Measurements from ENCODE around the gene SHTN1.

DNA sequence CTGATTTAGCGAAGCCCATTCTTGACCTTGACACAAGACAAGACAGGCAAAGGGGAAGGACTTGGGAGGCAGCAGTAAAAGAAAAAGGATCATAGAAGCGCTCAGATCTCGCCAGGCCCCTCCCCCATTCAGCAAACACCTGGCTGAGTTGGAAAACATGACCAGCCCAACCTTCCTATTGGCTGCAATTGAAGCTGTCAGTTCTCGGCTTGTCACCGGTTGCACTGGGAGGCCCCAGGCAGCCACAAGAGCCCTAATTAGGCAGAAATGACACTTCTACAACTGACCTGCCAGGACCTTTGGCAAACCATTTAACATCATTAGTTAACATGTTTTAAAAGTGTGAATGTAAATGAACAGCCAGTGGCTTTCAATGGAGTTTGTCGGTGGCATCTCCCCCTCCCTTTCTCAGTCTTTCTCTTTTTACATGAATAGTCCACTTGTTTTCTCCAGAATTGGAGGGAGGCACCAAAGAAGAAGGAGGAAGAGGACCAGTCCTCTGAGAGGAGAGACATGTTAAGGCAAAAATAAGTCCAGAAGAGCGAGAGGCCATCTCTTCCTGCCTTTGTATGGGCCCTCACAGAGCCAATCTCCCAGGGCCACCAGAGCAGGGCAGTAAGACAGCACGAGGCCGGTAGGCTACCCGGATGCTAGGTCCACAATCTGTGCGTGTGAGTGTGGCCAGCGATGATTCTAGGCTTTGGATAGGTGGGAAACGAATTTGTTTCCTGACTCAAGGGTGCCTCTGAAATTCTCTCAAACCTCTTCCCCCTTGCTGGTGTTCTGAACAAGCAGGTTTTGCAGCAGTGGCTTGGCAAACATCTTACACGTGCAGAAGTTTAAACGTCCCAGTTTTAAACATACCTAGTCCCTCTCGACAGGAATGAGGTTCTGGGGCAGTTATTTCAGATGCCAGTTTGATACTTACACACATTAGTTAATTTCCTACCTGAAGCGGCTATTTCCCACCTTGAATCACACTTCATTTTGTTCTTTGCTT lies 170.7 kb downstream of the SHTN1 start:
- TF ChIP-seq OSR1 (CRISPR knock-in tag; IDR thresholded peaks at IDR 0.05) (no peak), GLIS3 (CRISPR knock-in tag; IDR thresholded peaks at IDR 0.05) (no peak), ZFP3 (CRISPR knock-in tag; IDR thresholded peaks at IDR 0.05) (no peak)

All from SK-N-SH treated with all-trans-retinoic acid at 6 μM for 48 hours (cell line).